IMR-90 (cell line): Measurements from ENCODE around the gene AQP5.

Experiments
- MAFK ChIP-seq: IDR thresholded peaks from 2 replicates; pipeline ENCODE4 v1.6.1; 2012; ENCODE audit warnings: low read depth, low read length, improper control_type of control experiment
- RCOR1 ChIP-seq: IDR thresholded peaks from 2 replicates; pipeline ENCODE4 v1.6.1; 2012; ENCODE audit warnings: mild to moderate bottlenecking, low read length, improper control_type of control experiment; ENCODE audit not compliant: insufficient replicate concordance

DNA sequence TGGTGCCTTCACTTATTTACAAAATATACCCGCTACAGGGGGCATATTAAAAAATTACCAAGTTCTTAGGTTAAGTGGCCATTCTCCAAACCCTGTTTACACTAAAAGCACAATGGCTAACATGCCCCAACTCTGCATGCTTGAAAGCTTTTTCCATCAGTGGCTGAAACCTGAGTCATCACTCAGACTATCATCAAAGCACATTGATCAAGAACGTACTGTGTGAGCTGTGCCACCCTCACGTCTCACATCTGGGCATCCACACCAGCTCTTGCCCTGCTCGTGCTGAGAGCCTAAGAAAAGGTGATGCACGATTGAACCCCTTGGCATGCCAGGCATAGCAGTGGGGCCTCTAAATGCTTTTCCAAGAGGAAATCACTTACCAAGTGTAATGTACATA is 24.3 kb downstream of the AQP5 start:
- TF ChIP-seq RCOR1 (no peak), MAFK (no peak)
